NCI-H1694 (cell line): ENCODE results near the gene JPT2.

Experiments used
- DNase-seq: peaks from one replicate; lab custom pipeline; 2025; lab: John Stamatoyannopoulos, UW

Gene JPT2, protein sequence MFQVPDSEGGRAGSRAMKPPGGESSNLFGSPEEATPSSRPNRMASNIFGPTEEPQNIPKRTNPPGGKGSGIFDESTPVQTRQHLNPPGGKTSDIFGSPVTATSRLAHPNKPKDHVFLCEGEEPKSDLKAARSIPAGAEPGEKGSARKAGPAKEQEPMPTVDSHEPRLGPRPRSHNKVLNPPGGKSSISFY

DNA sequence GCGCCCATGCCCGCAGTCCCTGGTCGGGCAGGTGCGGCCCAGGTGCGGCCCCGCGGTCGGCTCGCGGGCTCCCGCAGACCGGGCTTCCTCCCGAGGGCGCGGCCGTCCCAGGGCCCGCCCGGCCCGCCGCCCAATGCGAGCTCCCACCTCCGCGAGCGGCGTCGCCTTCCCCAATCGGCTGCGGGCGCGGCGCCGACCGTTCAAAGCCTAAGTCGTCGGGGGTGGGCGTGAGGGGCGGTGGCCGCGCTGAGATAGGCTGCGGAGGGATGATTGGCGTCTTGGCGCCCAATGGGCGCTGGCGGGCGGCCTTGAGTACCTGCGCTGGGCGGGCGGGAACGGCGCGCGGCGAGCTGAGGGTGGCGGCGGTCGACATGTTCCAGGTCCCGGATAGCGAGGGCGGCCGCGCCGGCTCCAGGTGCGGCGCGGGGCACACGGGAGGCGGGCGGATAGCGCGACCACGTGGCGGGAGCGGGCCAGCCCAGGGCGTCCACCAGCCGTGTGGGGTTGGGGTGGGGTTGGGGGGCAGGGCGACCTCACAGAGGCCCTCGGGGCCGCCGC is at the start of gene JPT2:
Gene JPT2, plus strand, starts transcription at position 338 of the 558 bp plus-strand sequence. Its CDS starts 34 bp downstream, at position 372.
- DNase-seq: peak; percentile 87

DNA sequence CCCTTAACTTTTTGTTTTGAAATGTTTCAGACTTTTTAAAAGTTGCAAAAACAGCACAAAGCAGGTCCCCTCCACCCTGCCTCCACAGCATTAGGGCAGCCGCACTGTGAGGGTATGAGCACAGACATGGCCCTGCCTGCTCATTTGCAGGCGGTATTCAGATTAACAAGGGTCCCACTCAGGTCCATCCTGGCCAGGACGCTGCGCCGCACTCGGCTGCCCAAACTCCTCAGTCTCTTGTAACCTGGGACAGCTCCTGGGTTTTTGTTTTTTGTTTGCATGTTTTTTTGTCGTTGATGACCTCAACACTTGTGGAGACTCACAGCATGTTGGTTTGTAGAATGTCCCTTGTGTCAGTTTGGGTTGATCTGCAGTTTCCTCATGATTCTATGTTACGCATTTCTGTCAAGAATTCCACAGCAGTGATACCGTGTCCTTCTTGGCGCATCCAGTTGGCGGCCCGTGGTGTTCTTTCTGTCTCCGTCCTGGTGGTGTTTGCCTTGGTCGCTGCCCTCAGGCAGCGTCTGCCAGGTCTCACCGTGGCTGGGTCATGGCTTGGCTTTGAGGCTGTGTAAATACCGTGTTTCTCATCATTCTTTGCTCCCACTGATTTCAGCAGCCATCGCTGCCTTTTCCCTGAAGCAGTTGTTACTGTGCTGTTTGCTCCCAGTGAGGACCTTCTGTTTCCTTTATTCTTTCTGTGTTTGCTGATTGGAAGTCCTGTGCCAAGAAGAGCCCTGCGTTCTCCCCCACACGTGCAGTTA is 47.4 kb upstream of the JPT2 start:
- no peak for DNase-seq

GRCh38 chr16:1631230-1631629 is 46.8 kb upstream of the JPT2 start:
- DNase-seq: no peak

GRCh38 chr16:1631931-1632637 is 46.0 kb upstream of the JPT2 start:
- DNase-seq: no peak

GRCh38 chr16:1632638-1632970 is 45.5 kb upstream of the JPT2 start:
- no peak for DNase-seq

GRCh38 chr16:1633310-1633709 is 44.8 kb upstream of the JPT2 start:
- DNase-seq: no peak

- DNase-seq: no peak
These were observed 43.5 kb upstream of the JPT2 start for GRCh38 chr16:1634541-1634940.

DNA sequence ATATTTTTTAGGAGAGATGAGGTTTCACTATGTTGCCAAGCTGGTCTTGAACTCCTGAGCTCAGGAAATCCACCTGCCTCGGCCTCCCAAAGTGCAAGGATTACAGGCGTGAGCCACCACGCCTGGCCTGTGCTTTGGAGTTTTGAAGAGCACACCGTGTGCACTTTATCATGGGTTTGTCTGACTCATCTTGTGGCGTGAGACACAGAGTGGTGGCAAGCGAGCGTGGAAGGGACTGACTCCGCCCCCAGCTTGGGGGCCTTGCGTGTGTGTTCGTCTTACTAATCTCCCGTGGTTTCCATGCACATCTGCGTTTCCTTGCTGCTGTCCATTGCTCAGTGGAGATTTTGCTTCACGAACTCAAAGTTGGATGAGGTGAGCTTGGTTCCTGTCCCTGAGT is 43.0 kb upstream of the JPT2 start:
- DNase-seq: no peak

DNA sequence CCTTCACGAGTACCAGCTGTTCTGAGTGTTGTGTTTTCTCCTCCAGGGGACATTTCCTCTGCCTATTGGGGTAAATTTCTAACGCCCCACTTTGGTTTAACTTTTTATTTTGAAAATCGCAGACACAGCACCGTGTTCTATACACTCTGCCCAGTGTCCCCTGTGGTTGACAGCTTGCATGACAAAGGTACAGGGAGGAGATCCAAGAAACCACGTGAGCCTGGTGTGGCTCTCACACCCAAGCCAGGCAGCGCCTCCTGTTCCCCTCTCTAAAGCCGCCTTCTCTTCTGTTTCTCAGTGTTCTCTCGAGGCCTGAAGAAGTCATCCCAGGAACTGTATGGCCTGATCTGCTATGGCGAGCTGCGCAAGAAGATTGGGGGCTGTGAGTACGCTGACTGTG is 40.6 kb upstream of the JPT2 start:
- no peak for DNase-seq

GRCh38 chr16:1638757-1639156 is 39.3 kb upstream of the JPT2 start:
- DNase-seq: no peak

GRCh38 chr16:1639282-1639681 is 38.8 kb upstream of the JPT2 start:
- no peak for DNase-seq

GRCh38 chr16:1639860-1640259 is 38.2 kb upstream of the JPT2 start:
- DNase-seq: no peak

- no peak for DNase-seq
These were observed 37.7 kb upstream of the JPT2 start for GRCh38 chr16:1640261-1640941.

DNA sequence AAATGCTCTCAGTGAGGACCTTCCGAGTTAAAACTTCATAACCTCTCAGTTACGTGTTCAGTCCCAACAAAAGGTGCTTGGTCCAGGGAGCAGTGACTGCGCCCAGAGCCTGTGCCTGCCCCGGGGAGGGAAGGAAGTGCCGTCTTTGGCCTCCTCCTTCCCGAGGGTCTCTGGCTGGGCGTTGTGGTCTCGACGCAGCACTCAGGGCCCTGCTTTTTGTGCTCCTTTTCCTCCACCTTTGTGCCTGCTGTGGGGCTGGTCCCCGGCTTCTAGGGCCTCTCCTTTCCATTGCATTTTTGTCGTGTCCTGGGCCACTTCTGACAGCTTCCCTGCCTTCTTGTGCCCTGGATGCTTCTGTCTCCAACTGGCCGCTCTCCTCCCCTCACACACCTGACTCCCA is 36.8 kb upstream of the JPT2 start:
- DNase-seq: no peak

DNA sequence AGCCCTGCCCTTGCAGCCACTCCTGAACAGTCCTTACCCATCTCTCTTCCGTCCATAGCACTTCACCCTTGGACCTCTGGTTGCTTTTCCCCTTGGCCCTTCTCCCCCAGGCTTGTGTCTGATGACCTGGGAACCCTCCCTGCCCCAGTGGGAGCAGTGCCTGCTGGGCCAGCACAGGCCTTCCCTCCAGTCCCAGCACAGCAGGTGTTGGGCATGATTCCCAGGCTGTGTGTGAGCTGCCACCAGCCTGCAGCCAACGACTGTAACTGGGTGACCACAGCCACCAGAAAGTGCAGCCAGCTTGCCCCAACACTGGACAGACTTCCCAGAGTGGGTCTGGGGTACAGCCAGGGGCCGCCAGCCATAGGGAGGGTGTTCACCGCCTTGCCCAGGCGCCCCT is 35.9 kb upstream of the JPT2 start:
- DNase-seq: no peak

DNA sequence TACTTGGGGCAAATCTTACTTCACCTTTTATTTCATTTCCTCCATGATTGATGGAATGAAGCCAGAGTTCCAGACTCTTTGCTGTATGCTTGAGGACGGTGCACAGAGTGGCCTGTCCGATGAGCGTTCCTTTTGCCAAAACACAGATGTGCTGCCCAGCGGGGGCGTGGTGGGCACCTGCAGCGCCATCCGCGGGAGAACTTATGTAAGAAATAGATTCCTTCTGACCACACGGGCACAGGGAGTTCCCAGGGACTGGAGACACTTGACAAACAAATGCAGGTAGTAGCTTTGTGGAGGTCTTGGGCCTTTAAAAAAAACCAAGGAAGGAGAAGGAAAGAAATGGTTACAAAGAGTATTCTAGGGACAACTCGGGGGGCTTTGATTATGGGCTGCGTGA is 35.3 kb upstream of the JPT2 start:
- DNase-seq: no peak

DNA sequence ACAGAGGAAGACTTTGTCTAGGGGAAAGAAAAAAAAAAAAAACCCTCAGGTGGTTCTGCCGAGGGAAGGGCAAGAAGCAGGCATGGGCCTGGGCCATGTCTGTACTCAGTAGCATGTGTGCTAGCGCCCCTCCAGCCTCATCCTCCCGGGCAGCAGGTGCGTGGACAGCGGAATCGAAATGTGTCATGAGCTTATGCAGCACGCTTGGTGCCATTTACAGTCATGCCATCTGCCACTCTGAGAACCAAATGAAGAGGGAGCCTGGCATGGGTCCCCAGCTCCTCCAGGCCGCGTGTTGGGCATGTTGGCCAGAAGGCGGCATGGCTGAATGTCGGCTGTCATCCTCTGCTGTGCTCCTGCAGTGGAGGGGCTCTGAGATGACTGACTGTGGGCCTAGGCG is 34.6 kb upstream of the JPT2 start:
- DNase-seq: peak; percentile 28

- DNase-seq: no peak
These were observed 32.1 kb upstream of the JPT2 start for GRCh38 chr16:1645914-1646525.

GRCh38 chr16:1647856-1648255 is 30.2 kb upstream of the JPT2 start:
- DNase-seq: no peak

DNA sequence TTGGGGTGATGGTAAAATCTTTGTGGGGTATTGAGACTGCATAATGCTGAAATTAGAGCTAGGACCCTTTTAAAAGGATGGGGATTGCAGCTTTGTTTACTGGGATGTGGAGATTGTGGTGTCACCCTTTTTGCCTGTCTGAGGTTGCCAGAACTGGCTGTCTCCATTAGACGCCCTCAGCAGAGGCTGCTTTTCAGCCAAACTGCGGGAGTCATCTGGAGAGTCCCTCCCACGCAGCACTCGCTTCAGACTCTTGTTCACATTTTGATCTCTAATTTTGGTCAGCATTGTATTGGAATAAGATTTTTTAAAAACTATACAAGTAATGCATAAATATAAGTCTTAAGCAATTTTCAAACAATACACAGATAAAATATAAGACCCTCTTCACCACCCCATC is 27.9 kb upstream of the JPT2 start:
- no peak for DNase-seq

DNA sequence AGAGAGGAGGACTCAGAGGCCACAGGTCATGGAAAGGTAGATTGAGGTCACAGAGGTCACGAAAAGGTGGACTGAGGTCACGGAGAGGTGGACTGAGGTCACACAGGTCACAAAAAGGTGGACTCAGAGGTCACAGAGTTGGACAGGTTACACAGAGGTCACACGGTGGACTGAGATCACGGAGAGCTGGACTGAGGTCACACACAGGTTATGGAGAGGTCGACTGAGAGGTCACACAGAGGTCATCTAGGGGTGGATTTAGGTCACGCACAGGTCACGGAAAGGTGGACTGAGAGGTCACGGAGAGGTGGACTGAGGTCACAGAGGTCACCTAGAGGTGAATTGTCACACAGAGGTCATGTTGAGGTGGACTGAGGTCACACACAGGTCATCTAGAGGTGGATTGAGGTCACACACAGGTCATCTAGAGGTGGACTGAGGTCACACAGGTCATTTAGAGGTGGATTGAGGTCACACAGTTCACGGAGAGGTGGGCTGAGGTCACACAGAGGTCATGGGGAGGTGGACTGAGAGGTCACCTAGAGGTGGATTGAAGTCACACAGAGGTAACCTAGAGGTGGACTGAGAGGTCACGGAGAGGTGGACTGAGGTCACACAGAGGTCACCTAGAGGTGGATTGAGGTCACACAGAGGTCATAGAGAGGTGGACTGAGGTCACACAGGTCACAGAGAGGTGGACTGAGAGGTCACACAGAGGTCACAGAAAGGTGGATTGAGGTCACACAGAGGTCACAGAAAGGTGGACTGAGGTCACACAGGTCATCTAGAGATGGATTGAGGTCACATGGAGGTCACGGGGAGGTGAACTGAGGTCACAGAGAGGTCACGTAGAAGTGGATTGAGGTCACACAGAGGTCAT is 26.7 kb upstream of the JPT2 start:
- no peak for DNase-seq
